Posterior cingulate gyrus (tissue), 11 donors: ENCODE results near the gene VWA7.
A peak's percentile ranks its signal among the peaks of the same experiment; 100 is the strongest.

ENCODE experiments used
- DNase-seq, 10 donors: peaks; one replicate each; pipeline versions ENCODE4 v3.0.0 to v3.0.0-alpha.2; 2020 to 2021; ENCODE audit warnings: mixed read lengths in 3 of 10
- intact Hi-C: fragments of 100-400 bp; cut with DNase I; formaldehyde crosslinking; loops from one replicate; pipeline ENCODE4 v1.15.1; 2023

The VWA7 gene

DNA sequence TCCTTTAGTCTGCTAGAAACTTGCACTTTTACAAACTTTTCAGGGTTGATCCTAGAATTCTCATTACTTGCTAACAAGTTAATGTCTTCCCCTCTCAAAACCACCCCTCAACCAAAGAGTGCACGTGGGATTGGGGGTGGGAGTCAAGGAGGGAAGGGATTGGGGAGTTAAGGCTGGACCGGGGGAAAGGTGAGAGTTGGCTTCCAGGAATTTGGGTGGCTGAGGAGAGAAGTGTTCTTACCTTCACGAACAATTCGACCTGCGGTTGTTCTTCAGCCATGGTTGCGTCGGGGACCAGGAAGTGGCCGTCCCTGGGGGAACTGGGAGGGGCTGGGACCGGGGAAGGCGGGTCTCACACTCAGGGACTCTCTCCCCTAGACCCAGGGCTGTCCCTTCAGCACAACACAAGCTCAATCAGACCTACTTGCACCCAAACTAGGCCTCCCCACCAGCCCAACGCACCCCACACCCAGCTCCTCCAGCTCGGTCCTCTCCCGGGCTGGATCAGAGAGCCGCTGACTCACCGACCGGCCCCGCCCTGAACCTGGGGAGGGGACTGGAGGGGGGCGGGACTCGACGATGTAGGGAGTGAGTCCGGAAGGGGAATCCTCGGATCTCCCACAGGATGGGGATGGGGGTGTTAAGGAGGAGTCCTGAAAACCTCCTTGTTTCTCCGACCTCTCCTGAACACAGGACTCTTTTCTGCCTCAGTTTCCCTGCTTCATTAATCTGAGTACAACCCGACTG lies 40.9 kb downstream of the VWA7 start, which contains the start of gene CLIC1:
CLIC1 (minus strand) TSS at position 510 of the 747 bp plus-strand sequence; CDS start at position 280, 230 bp downstream.
- intact Hi-C loops, result loop anchor here (10.0 kb wide), 1 partner anchor 59 kb away; the partner anchor contains the start of gene VARS1
- DNase-seq, result peak in 2 of 10 donors; percentile 26 to 81

DNA sequence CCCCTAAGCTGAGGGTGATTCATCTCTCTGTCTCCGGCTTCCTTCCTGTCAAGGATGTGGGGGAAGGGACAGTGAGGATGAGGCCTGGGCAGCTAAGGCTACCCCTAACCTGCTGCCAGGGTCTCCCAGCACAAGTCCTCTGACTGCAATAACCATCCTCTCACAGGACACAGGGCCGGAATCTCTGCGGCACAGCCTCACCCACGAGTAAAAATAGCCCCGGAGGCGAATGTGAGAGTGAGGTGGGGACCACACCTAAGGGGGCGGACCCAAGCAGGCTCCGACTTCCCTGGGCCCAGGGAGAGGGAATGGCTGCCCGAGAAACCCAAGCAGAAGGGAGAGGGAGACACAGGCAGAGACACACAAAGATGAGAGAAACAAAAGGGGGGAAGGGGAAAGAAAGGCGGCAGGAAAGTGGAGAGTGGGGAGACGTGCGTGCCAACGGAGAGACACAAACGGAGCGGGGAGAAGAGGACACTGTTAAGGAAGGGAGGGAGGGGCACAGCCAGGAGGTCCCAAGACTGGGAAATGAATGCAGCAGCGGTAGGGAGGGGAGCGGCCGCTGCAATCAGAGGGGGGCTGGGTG lies 42.2 kb downstream of the VWA7 start:
- intact Hi-C loops, result loop anchor here (10.0 kb wide), 1 partner anchor 60 kb away; the partner anchor contains the start of gene VARS1
- peak in 1 of 10 donors; percentile 70 for DNase-seq

DNA sequence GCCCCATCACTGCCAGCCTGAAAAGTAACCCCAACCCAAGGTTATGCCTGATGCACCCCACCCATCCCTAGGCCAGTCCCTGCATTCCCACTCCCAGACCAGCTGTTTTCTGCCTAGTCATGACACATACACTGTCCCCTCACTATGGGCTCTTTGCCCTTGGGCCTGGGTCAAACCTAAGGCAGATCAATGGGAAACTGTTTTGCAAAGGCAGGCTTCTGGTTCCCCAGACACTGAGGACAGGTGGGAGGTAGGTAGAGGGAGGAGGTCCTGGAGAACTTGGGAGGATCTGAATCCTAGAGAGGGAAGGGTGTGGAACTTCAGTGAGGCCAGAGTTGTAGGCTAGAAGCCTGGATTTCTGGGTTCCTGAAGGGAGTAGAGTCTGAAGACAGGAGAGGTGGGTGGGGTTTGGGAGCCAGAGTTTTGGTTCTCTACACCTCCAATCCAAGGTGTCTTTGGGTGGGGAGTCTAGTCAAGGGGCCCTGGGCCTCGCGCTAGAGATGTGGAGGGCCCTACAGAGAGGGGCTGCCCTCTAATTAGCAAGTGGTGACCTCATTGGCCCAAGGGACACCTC lies 42.8 kb downstream of the VWA7 start:
- intact Hi-C loops, result loop anchor here (10.0 kb wide), 1 partner anchor 60 kb away; the partner anchor contains the start of gene VARS1
- DNase-seq, result peak in 1 of 10 donors; percentile 11

DNA sequence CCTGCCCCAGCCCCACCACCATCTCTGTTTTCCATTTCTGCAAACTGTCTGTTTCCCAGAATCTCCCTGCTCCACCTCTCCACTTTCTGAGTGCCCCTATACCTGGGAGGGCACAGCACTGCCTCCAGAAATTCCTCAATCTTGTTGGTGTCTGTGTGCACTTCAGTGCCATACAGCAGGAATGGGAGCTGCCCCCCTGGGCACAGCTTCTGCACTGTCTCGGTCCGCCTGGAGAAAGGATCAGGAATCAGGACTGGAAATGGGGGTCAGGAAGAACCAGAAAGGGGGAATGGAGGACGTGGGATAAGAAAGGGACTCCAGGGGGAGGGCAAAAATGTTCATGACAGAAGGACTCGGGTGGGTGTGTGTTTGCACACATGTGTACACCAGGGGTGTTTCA lies 43.4 kb downstream of the VWA7 start:
- DNase-seq, result peak in 1 of 10 donors; percentile 56
- intact Hi-C loops, result loop anchor here (10.0 kb wide), 1 partner anchor 61 kb away; the partner anchor contains the start of gene VARS1

- DNase-seq, result no peak
- intact Hi-C loops, result loop anchor here (10.0 kb wide), 1 partner anchor 63 kb away; the partner anchor contains the start of gene VARS1
These were observed 45.1 kb downstream of the VWA7 start for GRCh38 chr6:31732029-31732428.

DNA sequence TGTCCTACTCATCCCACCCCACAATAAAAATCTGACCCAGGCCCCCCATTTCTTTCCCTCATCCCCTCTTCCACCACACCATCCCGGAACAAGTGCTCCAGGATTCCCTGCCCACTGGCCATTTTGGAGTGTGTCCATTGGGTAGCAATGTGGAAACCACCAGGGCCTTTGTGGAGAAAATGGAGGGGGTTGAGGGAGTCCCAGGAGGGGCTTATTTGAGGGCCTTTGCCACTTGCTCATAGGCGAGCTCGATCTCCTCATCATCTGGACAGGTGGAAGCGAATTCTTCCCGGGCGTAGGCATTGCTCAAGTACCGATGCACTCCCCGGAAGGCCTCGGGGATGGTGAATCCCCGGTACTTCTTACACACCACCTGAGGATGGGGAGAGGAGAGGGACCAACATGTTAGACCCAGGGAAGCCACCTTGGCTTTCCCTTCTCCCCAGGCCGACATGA lies 46.5 kb downstream of the VWA7 start:
- intact Hi-C loops, result loop anchor here (10.0 kb wide), 1 partner anchor 64 kb away; the partner anchor contains the start of gene VARS1
- DNase-seq, result peak in 1 of 10 donors; percentile 37

- peak; percentile 43 to 94 (median 60) for DNase-seq
- intact Hi-C loops, result loop anchor here (5.0 to 10.0 kb wide), 2 partner anchors 65 to 102 kb away; partner anchors contain the start of gene VARS1
These were observed 47.0 kb downstream of the VWA7 start for GRCh38 chr6:31729979-31730630.

DNA sequence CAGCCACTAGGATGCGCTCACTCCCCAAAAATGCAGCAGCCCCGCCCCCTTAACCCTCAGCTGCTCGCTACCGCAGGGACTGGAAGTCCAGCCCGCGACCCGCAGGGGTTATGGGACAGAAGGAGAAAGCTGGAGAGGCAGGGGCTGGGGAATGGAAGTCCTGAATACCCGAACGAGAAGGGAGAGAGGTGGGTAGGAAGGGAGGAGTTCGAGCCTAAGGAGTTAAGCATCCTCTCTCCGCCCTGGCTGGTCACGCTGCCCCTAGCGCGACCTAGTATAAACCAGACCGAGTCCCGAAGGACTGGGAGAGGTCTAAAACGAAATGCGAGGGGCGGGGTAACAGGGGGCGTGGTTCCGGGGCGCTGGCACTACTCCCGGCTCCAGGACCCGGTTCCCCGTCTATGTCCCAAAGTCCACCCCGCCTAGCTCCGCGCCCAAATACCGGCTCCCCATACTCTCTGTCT lies 47.6 kb downstream of the VWA7 start:
- intact Hi-C loops, result loop anchor here (5.0 kb wide), 1 partner anchor 103 kb away; no protein-coding TSS in a partner anchor
- DNase-seq, result peak; percentile 44 to 96 (median 74)

DNA sequence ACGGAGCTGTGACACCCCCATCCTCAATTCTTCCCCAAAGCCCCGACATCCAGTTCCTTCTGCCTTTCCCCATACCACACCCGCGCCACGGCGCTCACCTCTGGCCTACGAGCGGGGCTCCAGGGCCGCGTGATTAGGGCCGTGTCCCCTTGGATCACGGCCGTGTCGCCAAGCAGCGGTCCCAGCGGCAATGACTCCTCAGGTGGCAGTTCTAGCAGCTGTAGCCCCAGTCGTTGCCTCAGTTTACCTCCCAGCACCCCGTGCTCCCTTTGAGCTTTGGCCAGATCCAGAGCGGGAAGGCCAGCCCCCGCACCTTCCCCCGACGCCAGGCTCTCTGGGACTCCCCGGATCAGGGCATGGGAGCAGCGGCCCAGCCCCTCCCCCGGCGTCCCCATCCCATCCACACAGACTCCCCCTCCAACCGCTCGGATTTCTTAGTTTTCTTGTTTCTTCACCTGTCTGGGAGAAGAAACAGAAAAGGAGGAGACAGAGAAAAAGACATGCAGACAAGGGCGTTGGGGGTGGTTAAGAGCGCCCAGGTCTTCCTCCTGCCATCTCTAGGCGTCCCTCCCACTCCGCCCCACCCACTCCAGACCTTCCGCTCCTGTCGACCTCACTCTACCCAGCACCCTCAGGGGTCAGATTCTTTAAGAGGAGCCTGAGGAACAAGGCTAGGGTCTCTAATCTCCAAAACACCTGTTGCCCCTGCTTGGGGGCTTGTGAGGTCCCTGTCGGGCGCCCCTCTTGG lies 48.2 kb downstream of the VWA7 start, which contains the start of gene DDAH2:
DDAH2 (minus strand) TSS at position 533 of the 748 bp plus-strand sequence; CDS start at position 395, 138 bp downstream.
- DNase-seq, result peak in 2 of 10 donors; percentile 72 to 75
- intact Hi-C loops, result loop anchor here (5.0 kb wide), 1 partner anchor 103 kb away; no protein-coding TSS in a partner anchor

DNA sequence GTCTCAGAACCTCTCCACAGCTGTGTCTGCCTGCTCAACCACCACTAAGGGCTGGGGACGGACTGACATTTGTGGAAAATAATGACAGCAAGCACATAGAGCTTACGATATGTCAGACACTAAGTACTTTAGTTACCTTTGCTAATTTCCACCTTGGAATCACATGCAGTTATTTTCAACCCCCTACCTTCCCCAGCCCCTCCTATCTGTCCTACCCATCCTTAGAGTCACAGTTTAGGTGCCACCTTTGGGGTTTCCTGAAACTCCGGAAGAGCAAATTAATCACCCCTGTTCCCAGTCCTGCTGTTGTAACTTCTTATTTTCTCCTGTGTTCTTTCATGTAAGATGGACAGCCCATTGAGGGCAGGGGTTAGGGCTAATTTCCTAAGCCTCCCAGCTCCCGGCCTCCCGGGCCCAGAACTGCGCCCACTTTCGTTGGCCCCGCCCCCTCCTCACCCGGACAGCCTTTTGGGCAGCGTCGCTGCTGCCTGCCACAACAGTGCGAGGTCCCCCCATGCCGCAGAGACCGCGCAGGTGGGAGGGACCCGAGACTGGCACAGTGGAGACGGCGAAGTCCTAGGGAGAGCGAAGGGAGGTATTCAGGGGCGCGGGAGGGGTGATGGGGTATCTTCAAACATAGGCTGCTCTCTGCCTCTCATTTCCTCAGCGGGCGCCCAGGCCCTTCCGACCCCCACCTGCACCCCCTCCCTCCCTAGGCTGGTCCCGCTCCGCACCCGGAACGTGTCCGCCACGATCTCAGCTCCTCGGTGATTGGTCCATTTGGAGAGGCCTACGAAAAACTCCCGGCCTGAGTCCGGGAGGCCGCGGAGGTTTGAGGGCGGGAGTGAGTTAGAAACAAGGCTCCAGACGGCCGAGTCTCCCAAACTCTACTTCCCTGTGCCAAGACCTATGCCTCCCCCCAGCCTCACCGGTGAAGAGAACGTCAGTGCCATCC lies 49.1 kb downstream of the VWA7 start:
- intact Hi-C loops, result loop anchor here (5.0 kb wide), 1 partner anchor 104 kb away; no protein-coding TSS in a partner anchor
- DNase-seq, result peak in 1 of 10 donors; percentile 81

DNA sequence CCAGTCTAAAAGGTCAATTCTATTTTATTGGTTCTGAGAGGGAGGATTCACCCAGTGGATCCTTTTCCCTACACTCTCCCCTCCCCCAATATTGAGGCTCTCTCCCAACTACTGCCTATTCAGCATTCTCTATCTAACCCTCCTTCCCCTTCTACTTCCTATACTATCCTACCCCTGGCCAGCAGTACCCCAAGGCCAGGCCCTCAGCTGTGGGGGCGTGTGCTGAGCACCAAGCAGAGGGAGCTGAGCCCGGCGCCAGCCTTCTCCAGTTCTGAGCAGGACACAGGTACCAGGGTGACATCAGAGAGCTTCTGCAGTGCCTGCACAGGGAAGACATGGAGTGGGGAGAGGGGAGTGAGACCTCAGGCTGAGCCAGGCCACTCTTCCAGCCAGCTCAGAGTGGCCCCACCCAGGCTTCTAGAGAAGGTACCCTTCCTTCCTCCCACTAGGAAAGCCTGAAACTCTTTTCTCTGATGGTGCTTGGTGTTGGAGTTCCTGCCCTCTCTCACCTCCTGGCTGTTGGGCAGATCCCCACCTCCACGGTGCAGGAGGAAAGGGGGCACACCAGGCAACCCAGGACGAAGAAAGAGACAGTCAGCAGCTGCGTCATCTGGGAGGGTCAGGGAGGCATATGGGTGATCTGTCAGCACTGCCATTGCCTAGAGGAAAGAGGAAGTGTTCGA lies 50.0 kb downstream of the VWA7 start:
- intact Hi-C loops, result loop anchor here (5.0 kb wide), 1 partner anchor 105 kb away; no protein-coding TSS in a partner anchor
- DNase-seq, result peak in 1 of 10 donors; percentile 69

- intact Hi-C loops, result loop anchor here (5.0 kb wide), 1 partner anchor 107 kb away; no protein-coding TSS in a partner anchor
- DNase-seq, result peak in 1 of 10 donors; percentile 52
These were observed 51.4 kb downstream of the VWA7 start for GRCh38 chr6:31725502-31726350.

- peak in 1 of 10 donors; percentile 85 for DNase-seq
- intact Hi-C loops, result no loop called here
These were observed 53.0 kb downstream of the VWA7 start for GRCh38 chr6:31723980-31724691.

GRCh38 chr6:31723245-31723979 lies 53.7 kb downstream of the VWA7 start, which contains the start of gene MPIG6B:
MPIG6B (plus strand) TSS chr6:31723373; CDS start chr6:31723384, 11 bp downstream.
- intact Hi-C loops, result no loop called here
- DNase-seq, result peak in 1 of 10 donors; percentile 82

- peak in 1 of 10 donors; percentile 55 for DNase-seq
- intact Hi-C loops, result no loop called here
These were observed 55.0 kb downstream of the VWA7 start for GRCh38 chr6:31722173-31722572.
